SH-SY5Y (cell line): ENCODE data around the gene CHORDC1.

Source experiments
- GATA2 ChIP-seq: IDR thresholded peaks from 2 replicates; pipeline ENCODE4 v1.6.1; 2011; ENCODE audit warnings: mild to moderate bottlenecking, low read depth, low read length
- GATA3 ChIP-seq: IDR thresholded peaks from 2 replicates; pipeline ENCODE4 v1.6.1; 2011; ENCODE audit warnings: low read depth, mild to moderate bottlenecking, low read length, moderate library complexity

DNA sequence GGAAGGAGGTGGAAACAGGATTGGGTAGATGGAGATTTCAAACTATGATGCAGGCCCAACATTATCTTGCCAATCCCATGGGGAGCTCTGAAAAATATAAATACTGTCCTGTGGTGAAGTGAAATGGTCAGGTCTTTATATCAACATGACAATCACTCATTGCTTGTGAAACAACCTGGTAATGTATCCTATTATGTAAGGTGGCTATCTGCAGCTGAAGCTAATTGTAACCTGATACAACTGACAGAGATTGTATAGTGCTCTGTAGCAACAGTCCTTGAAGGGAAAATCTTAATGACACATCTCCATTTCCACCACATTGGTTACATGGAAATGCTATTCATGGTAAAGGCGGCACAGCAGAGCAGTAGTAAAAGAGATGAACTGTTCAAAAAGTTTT is 20.7 kb upstream of the CHORDC1 start:
- TF ChIP-seq GATA3 (no peak), GATA2 (no peak)
